GM18861 (cell line): ENCODE measurements around the gene FNDC3A.

Experiments used
- ATAC-seq: cut with Tn5 transposase; IDR thresholded peaks from one replicate; pipeline ENCODE4 v1.9.1; 2021; ENCODE audit not compliant: unreplicated experiment

FNDC3A gene

DNA sequence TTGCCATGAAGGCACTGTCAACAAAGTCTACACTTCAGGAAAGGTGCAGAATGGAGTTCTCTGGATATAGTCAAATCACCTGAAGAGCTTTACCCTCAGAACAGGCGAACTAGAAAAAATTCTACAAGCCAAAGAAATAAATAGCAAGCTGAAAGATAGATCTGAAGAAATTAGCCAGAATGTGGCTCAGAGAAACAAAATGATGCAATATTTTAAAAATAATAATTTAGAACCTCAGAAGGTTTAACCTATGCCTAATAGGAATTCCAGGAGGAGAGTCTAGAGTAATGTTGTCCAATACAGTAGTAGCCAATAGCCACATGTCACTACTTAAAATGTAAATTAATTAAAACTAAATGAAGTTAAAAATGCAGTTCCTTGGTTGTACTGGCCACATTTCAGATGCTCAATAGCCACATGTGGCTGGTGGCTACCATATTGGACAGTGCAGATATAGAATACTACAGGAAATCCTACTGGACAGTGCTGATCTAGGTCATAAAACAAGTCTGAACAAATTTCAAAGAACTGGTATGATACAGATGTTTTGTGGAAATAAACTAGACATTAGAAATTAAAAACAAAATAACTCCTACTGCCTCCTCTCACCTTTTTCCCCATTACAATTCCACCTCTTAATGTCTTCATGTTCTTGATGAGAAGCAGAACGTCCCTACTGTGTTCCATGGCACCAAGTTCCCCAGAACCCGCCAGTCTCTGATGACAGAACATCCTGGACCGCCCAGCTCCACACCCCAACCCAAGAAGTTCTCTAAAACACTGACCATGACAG is 271.3 kb downstream of the FNDC3A start:
- ATAC-seq = peak; percentile 11

DNA sequence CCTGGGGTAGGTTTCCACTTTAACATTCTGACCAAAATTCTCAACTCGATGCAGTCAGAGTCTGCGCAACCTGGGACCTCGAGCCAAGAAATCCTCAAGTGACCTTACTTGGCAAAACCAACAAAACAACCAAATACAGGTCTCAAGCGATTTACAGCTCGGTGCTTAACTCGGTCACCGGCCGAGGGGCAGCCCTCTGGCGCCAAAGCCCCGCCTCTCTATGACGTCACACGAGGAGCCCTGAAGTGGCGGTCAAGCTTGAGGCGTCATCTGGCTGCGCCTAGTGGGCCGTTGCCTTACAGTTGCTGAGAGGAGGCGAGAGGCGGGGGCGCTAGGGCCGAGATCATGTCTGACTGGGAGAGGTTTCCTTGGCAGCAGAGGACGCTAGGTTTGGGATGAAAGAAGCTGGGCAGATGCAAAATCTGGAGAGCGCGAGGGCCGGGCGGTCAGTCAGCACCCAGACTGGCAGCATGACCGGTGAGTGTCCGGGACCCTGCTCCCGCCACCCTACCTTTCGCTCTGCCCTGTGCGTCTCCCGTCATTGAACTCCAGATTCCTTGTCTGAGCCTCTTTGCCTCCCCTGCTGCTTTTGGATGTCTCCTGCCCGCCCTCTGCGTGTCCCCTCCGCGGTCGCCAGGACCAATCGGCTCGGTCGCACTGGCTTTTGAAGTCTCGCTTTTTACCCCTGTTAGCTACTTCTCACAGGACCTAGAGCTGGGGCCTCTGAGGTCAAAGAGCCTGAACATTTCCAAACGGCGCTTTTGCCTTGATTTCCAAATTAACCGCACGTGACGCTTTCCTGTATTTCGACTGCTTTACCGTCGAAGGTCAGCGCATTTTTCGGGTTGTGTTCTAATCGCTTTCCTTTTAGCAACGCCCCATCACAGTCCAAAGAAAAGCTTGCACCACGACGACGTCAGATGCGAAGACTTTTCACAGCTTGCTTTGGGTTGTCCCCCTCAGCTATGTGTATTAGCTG is 272.2 kb downstream of the FNDC3A start, which contains the start of gene CDADC1:
TSS of gene CDADC1 (plus strand) at position 283 of the 979 bp plus-strand sequence. CDS start at position 396, 113 bp downstream.
- ATAC-seq = peak; percentile 89

DNA sequence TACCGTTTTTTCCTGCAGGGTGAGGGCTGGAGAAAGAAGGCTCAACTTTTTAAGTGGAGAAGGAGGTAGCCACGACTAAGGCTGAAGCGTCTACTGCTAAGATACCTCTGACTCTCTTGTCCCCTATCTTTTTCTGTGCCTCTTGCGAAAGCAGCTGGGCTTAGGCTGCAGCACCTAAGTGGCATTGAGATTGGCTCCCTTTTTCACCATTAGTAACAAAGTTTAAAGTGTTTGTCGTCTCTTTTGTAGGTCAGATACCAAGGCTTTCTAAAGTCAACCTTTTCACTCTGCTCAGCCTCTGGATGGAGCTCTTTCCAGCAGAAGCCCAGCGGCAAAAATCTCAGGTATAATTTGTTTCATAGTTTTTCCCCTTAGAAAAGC is 272.9 kb downstream of the FNDC3A start:
- no peak for ATAC-seq

- ATAC-seq = no peak
Observed at GRCh38 chr13:49251326-49251725, 275.6 kb downstream of the FNDC3A start.

DNA sequence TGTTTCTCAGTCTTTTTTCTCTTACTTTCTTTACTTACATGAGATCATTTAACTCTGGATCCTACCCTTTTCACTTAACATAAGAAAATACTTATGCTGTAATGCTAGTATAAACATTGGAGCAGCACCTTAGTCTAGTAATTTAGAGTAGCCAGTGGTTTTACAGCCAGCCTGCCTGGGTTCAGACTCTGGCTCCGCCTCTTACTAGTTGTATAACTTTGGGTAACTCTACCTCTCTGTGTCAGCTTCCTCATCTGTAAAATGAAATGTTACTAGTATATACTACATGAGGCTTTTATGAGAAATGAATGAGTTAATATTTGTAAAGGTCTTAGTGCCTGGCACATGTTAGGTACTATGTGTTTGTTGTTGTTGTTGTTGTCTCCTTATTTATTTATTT is 277.6 kb downstream of the FNDC3A start:
- ATAC-seq = no peak

GRCh38 chr13:49254007-49254406 is 278.3 kb downstream of the FNDC3A start:
- no peak for ATAC-seq

DNA sequence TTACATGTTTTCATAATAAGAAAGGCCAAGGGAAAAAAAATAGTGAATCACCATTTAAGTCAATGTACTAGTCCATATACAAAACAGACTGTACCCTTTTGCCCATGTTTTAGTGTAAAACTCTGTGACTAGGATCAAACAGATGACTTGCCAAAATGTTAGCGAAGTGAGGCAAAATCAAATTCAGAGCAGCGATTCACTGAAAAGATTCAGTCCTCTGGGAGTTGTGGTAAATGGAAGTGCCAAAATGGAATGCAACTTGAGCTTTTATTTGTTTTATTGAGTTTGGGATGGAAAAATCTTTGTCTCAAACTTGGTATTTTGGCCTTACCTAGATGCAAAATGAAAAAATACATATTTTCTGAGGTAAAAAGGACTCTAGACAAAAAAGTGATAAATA is 281.1 kb downstream of the FNDC3A start:
- no peak for ATAC-seq

GRCh38 chr13:49258089-49258796 is 282.5 kb downstream of the FNDC3A start:
- ATAC-seq = no peak
